HL-60 (cell line): ENCODE data around the gene EXOSC7.

ENCODE experiments used
- CTCF ChIP-seq: IDR thresholded peaks from one replicate; pipeline ENCODE4 v1.5.1; 2011; ENCODE audit warnings: low read length, control low read depth, inconsistent platforms; ENCODE audit not compliant: insufficient read depth
- GABPA ChIP-seq: IDR thresholded peaks from 2 replicates; pipeline ENCODE4 v1.6.1; 2012; ENCODE audit warnings: low read depth
- POLR2AphosphoS5 ChIP-seq: IDR thresholded peaks from 2 replicates; pipeline ENCODE4 v1.6.1; 2012; ENCODE audit warnings: low read depth
- SPI1 ChIP-seq: IDR thresholded peaks from 2 replicates; pipeline ENCODE4 v1.6.1; 2012; ENCODE audit warnings: low read depth, mild to moderate bottlenecking, borderline replicate concordance

GRCh38 chr3:45003406-45003805 is 27.4 kb downstream of the EXOSC7 start:
- no peak for TF ChIP-seq CTCF
- TF ChIP-seq POLR2AphosphoS5 = no peak
- TF ChIP-seq SPI1 = no peak
- no peak for TF ChIP-seq GABPA
